ENCODE data around the gene EYS. TPM values are rescaled to one million over a fixed set of nuclear protein-coding genes. Genes with fewer than 3 reads are reported as not detected.

Gene EYS
- total RNA-seq, 6 experiments from 2014 or later: 0.54 to 2.3 (median 0.74) TPM; not detected in 1

GRCh38 chr6:64987066-64987465 lies 720.0 kb downstream of the EYS start:
- TF ChIP-seq CTCF (IDR thresholded peaks at IDR 0.05) (no peak), POLR2A (IDR thresholded peaks at IDR 0.05) (no peak)
- WGBS (ENCODE audit: insufficient coverage, low coverage, low lambda C conversion rate, missing lambda C conversion rate): 41% methylated on average over 4 of the region's 4 CpGs
- no peaks in the 10 kb centered on the region for H3K9me3 ChIP-seq
- no peak for DNase-seq
- H3K4me1 ChIP-seq: no peaks in the 10 kb centered on the region
- no peak for ATAC-seq
- no peak overlapping the region for H3K4me3 ChIP-seq
- H3K27ac ChIP-seq: no peak overlapping the region
- intact Hi-C loops (cut with DNase I): no loop called here
- H3K36me3 ChIP-seq: no peaks in the 10 kb centered on the region
- H3K27me3 ChIP-seq: no peaks in the 10 kb centered on the region

- no peaks in the 10 kb centered on the region for H3K9me3 ChIP-seq
- TF ChIP-seq CTCF (IDR thresholded peaks at IDR 0.05) (no peak), POLR2A (IDR thresholded peaks at IDR 0.05) (no peak)
- no peak overlapping the region for H3K4me3 ChIP-seq
- no peaks in the 10 kb centered on the region for H3K4me1 ChIP-seq
- no peaks in the 10 kb centered on the region for H3K36me3 ChIP-seq
- WGBS (ENCODE audit: insufficient coverage, low coverage, low lambda C conversion rate, missing lambda C conversion rate): 46% methylated on average over 4 of the region's 4 CpGs
- ATAC-seq (no peak), DNase-seq (no peak)
- no peaks in the 10 kb centered on the region for H3K27me3 ChIP-seq
- intact Hi-C loops (cut with DNase I): no loop called here
- H3K27ac ChIP-seq: no peak overlapping the region
These were observed 721.3 kb downstream of the EYS start for GRCh38 chr6:64985726-64986125.

- Histone ChIP-seq H3K9me3 (no peaks in the 10 kb centered on the region), H3K36me3 (no peaks in the 10 kb centered on the region), H3K4me1 (no peaks in the 10 kb centered on the region), H3K27me3 (no peaks in the 10 kb centered on the region), H3K27ac (no peak overlapping the region), H3K4me3 (no peak overlapping the region)
- no peak for DNase-seq
- no peak for ATAC-seq
- intact Hi-C loops (cut with DNase I): no loop called here
- no peak for TF ChIP-seq POLR2A (IDR thresholded peaks at IDR 0.05)
- TF ChIP-seq CTCF (IDR thresholded peaks at IDR 0.05): no peak
- WGBS (ENCODE audit: insufficient coverage, low coverage, low lambda C conversion rate, missing lambda C conversion rate): 73% methylated on average over 1 of the region's 1 CpG
These were observed 722.1 kb downstream of the EYS start for GRCh38 chr6:64984948-64985347.

GRCh38 chr6:64983089-64983488 lies 723.9 kb downstream of the EYS start:
- ATAC-seq (no peak), DNase-seq (no peak)
- H3K27me3 ChIP-seq: no peaks in the 10 kb centered on the region
- H3K9me3 ChIP-seq: no peaks in the 10 kb centered on the region
- H3K27ac ChIP-seq: no peak overlapping the region
- 54% methylated on average over 4 of the region's 4 CpGs for WGBS (ENCODE audit: insufficient coverage, low coverage, low lambda C conversion rate, missing lambda C conversion rate)
- H3K4me1 ChIP-seq: no peaks in the 10 kb centered on the region
- TF ChIP-seq CTCF (IDR thresholded peaks at IDR 0.05) (no peak), POLR2A (IDR thresholded peaks at IDR 0.05) (no peak)
- no peaks in the 10 kb centered on the region for H3K36me3 ChIP-seq
- no peak overlapping the region for H3K4me3 ChIP-seq
- intact Hi-C loops (cut with DNase I): no loop called here

GRCh38 chr6:64973142-64973541 lies 733.9 kb downstream of the EYS start:
- intact Hi-C loops (cut with DNase I): no loop called here
- Histone ChIP-seq H3K4me1 (no peaks in the 10 kb centered on the region), H3K4me3 (no peak overlapping the region), H3K27me3 (no peaks in the 10 kb centered on the region), H3K36me3 (no peaks in the 10 kb centered on the region), H3K9me3 (no peaks in the 10 kb centered on the region), H3K27ac (no peak overlapping the region)
- ATAC-seq (no peak), DNase-seq (no peak)
- WGBS (ENCODE audit: insufficient coverage, low coverage, low lambda C conversion rate, missing lambda C conversion rate): 47% methylated on average over 2 of the region's 2 CpGs
- no peak for TF ChIP-seq CTCF (IDR thresholded peaks at IDR 0.05)
